ENCODE results near the gene SCMH1. TPM values are rescaled to one million over a fixed set of nuclear protein-coding genes. Genes with fewer than 3 reads are reported as not detected.

The SCMH1 gene
- total RNA-seq, 1 experiment from 2014 or later, result 19.4 TPM

DNA sequence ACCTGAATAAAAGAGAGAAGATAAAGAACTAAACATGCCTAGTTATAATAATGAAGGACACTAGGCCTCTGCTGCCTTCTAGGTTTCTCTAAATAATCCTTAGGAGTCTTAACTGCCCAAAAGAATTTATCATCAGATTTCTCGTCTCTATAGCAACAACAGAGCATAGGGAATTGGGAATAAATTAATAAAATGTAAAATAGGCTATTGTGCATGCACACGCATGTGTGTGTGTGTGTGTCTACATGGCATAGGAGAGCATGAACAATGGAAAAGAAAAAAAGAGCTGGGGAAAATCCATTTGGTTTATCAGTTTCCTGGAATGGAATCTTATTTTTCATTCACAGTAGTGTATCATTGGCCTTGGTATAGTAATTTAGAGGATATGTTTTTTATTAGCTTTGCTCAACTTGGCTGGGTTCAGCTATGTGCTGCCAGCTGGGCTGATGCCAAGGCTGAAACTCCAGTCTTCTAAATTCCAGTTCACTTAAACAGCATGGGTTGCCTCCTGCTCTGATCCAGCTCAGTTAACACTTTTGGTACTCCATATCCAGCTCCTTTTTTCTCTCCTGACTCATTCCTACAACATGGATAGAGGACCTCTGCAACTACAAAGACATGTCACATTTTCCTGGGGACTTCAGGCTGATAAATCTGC, 140.0 kb downstream of the SCMH1 start:
- H3K4me1 Mint-ChIP-seq, result peaks cover 8% of the 10 kb centered on the region
- H3K36me3 Mint-ChIP-seq, result no peaks in the 10 kb centered on the region
- no peak for ATAC-seq
- H3K4me3 Mint-ChIP-seq, result no peak overlapping the region
- DNase-seq (ENCODE audit: low spot score), result no peak
- POLR2A ChIA-PET, result no interaction called here
- no peak overlapping the region for H3K27ac Mint-ChIP-seq
- no peaks in the 10 kb centered on the region for H3K9me3 Mint-ChIP-seq
- CTCF ChIA-PET, result interaction anchor here (0.7 kb wide), 1 partner anchor 411 kb away, joined by 3 read pairs; no protein-coding TSS in a partner anchor
- TF ChIP-seq, protein P1, sequence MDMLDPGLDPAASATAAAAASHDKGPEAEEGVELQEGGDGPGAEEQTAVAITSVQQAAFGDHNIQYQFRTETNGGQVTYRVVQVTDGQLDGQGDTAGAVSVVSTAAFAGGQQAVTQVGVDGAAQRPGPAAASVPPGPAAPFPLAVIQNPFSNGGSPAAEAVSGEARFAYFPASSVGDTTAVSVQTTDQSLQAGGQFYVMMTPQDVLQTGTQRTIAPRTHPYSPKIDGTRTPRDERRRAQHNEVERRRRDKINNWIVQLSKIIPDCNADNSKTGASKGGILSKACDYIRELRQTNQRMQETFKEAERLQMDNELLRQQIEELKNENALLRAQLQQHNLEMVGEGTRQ (CRISPR knock-in tag; IDR thresholded peaks at IDR 0.05), result no peak
- TF ChIP-seq, protein P2, sequence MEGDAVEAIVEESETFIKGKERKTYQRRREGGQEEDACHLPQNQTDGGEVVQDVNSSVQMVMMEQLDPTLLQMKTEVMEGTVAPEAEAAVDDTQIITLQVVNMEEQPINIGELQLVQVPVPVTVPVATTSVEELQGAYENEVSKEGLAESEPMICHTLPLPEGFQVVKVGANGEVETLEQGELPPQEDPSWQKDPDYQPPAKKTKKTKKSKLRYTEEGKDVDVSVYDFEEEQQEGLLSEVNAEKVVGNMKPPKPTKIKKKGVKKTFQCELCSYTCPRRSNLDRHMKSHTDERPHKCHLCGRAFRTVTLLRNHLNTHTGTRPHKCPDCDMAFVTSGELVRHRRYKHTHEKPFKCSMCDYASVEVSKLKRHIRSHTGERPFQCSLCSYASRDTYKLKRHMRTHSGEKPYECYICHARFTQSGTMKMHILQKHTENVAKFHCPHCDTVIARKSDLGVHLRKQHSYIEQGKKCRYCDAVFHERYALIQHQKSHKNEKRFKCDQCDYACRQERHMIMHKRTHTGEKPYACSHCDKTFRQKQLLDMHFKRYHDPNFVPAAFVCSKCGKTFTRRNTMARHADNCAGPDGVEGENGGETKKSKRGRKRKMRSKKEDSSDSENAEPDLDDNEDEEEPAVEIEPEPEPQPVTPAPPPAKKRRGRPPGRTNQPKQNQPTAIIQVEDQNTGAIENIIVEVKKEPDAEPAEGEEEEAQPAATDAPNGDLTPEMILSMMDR (IDR thresholded peaks at IDR 0.05), result no peak
- no peak for TF ChIP-seq ATF1 (CRISPR knock-in tag; IDR thresholded peaks at IDR 0.05)
- no peak for TF ChIP-seq ZNF219 (CRISPR knock-in tag; IDR thresholded peaks at IDR 0.05; ENCODE audit: borderline replicate concordance)
- TF ChIP-seq, protein P3, sequence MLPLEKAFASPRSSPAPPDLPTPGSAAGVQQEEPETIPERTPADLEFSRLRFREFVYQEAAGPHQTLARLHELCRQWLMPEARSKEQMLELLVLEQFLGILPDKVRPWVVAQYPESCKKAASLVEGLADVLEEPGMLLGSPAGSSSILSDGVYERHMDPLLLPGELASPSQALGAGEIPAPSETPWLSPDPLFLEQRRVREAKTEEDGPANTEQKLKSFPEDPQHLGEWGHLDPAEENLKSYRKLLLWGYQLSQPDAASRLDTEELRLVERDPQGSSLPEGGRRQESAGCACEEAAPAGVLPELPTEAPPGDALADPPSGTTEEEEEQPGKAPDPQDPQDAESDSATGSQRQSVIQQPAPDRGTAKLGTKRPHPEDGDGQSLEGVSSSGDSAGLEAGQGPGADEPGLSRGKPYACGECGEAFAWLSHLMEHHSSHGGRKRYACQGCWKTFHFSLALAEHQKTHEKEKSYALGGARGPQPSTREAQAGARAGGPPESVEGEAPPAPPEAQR (CRISPR knock-in tag; IDR thresholded peaks at IDR 0.05), result no peak
- TF ChIP-seq, protein P4, sequence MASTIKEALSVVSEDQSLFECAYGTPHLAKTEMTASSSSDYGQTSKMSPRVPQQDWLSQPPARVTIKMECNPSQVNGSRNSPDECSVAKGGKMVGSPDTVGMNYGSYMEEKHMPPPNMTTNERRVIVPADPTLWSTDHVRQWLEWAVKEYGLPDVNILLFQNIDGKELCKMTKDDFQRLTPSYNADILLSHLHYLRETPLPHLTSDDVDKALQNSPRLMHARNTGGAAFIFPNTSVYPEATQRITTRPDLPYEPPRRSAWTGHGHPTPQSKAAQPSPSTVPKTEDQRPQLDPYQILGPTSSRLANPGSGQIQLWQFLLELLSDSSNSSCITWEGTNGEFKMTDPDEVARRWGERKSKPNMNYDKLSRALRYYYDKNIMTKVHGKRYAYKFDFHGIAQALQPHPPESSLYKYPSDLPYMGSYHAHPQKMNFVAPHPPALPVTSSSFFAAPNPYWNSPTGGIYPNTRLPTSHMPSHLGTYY (CRISPR knock-in tag; IDR thresholded peaks at IDR 0.05), result no peak
- TF ChIP-seq, protein P5, sequence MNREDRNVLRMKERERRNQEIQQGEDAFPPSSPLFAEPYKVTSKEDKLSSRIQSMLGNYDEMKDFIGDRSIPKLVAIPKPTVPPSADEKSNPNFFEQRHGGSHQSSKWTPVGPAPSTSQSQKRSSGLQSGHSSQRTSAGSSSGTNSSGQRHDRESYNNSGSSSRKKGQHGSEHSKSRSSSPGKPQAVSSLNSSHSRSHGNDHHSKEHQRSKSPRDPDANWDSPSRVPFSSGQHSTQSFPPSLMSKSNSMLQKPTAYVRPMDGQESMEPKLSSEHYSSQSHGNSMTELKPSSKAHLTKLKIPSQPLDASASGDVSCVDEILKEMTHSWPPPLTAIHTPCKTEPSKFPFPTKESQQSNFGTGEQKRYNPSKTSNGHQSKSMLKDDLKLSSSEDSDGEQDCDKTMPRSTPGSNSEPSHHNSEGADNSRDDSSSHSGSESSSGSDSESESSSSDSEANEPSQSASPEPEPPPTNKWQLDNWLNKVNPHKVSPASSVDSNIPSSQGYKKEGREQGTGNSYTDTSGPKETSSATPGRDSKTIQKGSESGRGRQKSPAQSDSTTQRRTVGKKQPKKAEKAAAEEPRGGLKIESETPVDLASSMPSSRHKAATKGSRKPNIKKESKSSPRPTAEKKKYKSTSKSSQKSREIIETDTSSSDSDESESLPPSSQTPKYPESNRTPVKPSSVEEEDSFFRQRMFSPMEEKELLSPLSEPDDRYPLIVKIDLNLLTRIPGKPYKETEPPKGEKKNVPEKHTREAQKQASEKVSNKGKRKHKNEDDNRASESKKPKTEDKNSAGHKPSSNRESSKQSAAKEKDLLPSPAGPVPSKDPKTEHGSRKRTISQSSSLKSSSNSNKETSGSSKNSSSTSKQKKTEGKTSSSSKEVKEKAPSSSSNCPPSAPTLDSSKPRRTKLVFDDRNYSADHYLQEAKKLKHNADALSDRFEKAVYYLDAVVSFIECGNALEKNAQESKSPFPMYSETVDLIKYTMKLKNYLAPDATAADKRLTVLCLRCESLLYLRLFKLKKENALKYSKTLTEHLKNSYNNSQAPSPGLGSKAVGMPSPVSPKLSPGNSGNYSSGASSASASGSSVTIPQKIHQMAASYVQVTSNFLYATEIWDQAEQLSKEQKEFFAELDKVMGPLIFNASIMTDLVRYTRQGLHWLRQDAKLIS (CRISPR knock-in tag; IDR thresholded peaks at IDR 0.05; ENCODE audit: borderline replicate concordance), result no peak
- TF ChIP-seq EMX1 (CRISPR knock-in tag; IDR thresholded peaks at IDR 0.05), result no peak
- TF ChIP-seq ZNF416 (CRISPR knock-in tag; IDR thresholded peaks at IDR 0.05), result no peak
- no peak for TF ChIP-seq CREB1 (CRISPR knock-in tag; IDR thresholded peaks at IDR 0.05)
- TF ChIP-seq, protein P6, sequence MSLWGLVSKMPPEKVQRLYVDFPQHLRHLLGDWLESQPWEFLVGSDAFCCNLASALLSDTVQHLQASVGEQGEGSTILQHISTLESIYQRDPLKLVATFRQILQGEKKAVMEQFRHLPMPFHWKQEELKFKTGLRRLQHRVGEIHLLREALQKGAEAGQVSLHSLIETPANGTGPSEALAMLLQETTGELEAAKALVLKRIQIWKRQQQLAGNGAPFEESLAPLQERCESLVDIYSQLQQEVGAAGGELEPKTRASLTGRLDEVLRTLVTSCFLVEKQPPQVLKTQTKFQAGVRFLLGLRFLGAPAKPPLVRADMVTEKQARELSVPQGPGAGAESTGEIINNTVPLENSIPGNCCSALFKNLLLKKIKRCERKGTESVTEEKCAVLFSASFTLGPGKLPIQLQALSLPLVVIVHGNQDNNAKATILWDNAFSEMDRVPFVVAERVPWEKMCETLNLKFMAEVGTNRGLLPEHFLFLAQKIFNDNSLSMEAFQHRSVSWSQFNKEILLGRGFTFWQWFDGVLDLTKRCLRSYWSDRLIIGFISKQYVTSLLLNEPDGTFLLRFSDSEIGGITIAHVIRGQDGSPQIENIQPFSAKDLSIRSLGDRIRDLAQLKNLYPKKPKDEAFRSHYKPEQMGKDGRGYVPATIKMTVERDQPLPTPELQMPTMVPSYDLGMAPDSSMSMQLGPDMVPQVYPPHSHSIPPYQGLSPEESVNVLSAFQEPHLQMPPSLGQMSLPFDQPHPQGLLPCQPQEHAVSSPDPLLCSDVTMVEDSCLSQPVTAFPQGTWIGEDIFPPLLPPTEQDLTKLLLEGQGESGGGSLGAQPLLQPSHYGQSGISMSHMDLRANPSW (CRISPR knock-in tag; conservative IDR thresholded peaks at IDR 0.05; ENCODE audit: low read depth), result no peak
- no peak for TF ChIP-seq TP53 (CRISPR knock-in tag; IDR thresholded peaks at IDR 0.05)
- no peak for TF ChIP-seq HMGA2 (CRISPR knock-in tag; IDR thresholded peaks at IDR 0.05)
- no peak for TF ChIP-seq NFYB (CRISPR knock-in tag; conservative IDR thresholded peaks at IDR 0.05; ENCODE audit: low read depth)
- TF ChIP-seq, protein P7, sequence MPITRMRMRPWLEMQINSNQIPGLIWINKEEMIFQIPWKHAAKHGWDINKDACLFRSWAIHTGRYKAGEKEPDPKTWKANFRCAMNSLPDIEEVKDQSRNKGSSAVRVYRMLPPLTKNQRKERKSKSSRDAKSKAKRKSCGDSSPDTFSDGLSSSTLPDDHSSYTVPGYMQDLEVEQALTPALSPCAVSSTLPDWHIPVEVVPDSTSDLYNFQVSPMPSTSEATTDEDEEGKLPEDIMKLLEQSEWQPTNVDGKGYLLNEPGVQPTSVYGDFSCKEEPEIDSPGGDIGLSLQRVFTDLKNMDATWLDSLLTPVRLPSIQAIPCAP (CRISPR knock-in tag; IDR thresholded peaks at IDR 0.05), result no peak
- TF ChIP-seq NFATC4 (CRISPR knock-in tag; IDR thresholded peaks at IDR 0.05), result no peak
- no peaks in the 10 kb centered on the region for H3K27me3 Mint-ChIP-seq (ENCODE audit: low read depth)
